ENCODE results near the gene PPT2. TPM values are rescaled to one million over a fixed set of nuclear protein-coding genes. Genes with fewer than 3 reads are reported as not detected.

PPT2 gene
- total and polyA plus RNA-seq, 2 donors (not counting 3 experiments of a cell fraction or from before 2014, with no cell fraction given) = 27.2 to 47.3 TPM

- Histone ChIP-seq H3K4me2 (ENCODE audit: insufficient read depth, low read length) (no peak overlapping the region), H3K27me3 (ENCODE audit: control insufficient read depth in 2 of 2, insufficient read depth in 2 of 2, low read length in 2 of 2) (no peaks in the 10 kb centered on the region), H3K4me3 (replicated peaks in 1 of 3; ENCODE audit: insufficient read depth in 1 of 3, low read depth in 1 of 3, low read length in 3 of 3) (no peak overlapping the region), H3K9me1 (replicated peaks; ENCODE audit: control insufficient read depth, extremely low read depth, insufficient read depth, low read length) (no peaks in the 10 kb centered on the region), H3K79me2 (ENCODE audit: control insufficient read depth, insufficient read depth, low read length) (no peaks in the 10 kb centered on the region), H3K36me3 (ENCODE audit: control insufficient read depth in 2 of 2, extremely low read depth in 1 of 2, insufficient read depth in 2 of 2, low read length in 2 of 2) (peaks cover 7 to 13% of the 10 kb centered on the region in 2 experiments), H2AFZ (ENCODE audit: low read depth, low read length) (no peak overlapping the region), H3K27ac (ENCODE audit: insufficient read depth, low read depth, low read length) (no peak overlapping the region), H3K4me1 (ENCODE audit: control insufficient read depth, extremely low read depth, insufficient read depth, low read length) (peaks cover 5% of the 10 kb centered on the region), H4K20me1 (replicated peaks; ENCODE audit: control insufficient read depth, extremely low read depth, insufficient read depth, low read length) (no peaks in the 10 kb centered on the region), H3K9me3 (replicated peaks; ENCODE audit: control insufficient read depth, insufficient read depth, low read length) (no peaks in the 10 kb centered on the region), H3K9ac (replicated peaks; ENCODE audit: extremely low read depth, insufficient read depth, low read length) (no peak overlapping the region)
- TF ChIP-seq FOS (IDR thresholded peaks at IDR 0.05; ENCODE audit: borderline replicate concordance, insufficient read depth, low read length) (no peak), MYC (IDR thresholded peaks at IDR 0.05; ENCODE audit: low read depth, low read length) (no peak), POLR2A (IDR thresholded peaks at IDR 0.05; ENCODE audit: low read depth, low read length) (no peak), GATA2 (IDR thresholded peaks at IDR 0.05; ENCODE audit: insufficient read depth, insufficient read length, low read depth, low read length) (no peak), EZH2 (IDR thresholded peaks at IDR 0.05; ENCODE audit: borderline replicate concordance, low read depth, low read length, severe bottlenecking) (no peak)
- ChIA-PET POLR2A (no interaction called here), CTCF (interaction anchor here (1.1 kb wide), 1 partner anchor 83 kb away, joined by 3 read pairs; no protein-coding TSS in a partner anchor)
- BruUV-seq (replicated peaks) = no TSS peak
- intact Hi-C loops (cut with micrococcal nuclease) = no loop called here
- dilution Hi-C loops (cut with MboI; ENCODE audit: extremely low pct_ligation_motif_present, low sequenced_read_pairs) = no loop called here
- FAIRE-seq (no peak), DNase-seq (ENCODE audit: low read depth, low spot score) (no peak)
Measured at GRCh38 chr6:32202186-32202585, 48.2 kb downstream of the PPT2 start.

GRCh38 chr6:32203426-32204267, 49.7 kb downstream of the PPT2 start:
- no peaks in the 10 kb centered on the region for H4K20me1 ChIP-seq (replicated peaks; ENCODE audit: control insufficient read depth, extremely low read depth, insufficient read depth, low read length)
- H3K9me3 ChIP-seq (replicated peaks; ENCODE audit: control insufficient read depth, insufficient read depth, low read length) = no peaks in the 10 kb centered on the region
- H3K27me3 ChIP-seq (ENCODE audit: control insufficient read depth in 2 of 2, insufficient read depth in 2 of 2, low read length in 2 of 2) = no peaks in the 10 kb centered on the region
- H3K4me2 ChIP-seq (ENCODE audit: insufficient read depth, low read length) = no peak overlapping the region
- no peak overlapping the region for H3K4me3 ChIP-seq (replicated peaks in 1 of 3; ENCODE audit: insufficient read depth in 1 of 3, low read depth in 1 of 3, low read length in 3 of 3)
- intact Hi-C loops (cut with micrococcal nuclease) = no loop called here
- TF ChIP-seq EZH2 (IDR thresholded peaks at IDR 0.05; ENCODE audit: borderline replicate concordance, low read depth, low read length, severe bottlenecking) = no peak
- TF ChIP-seq GATA2 (IDR thresholded peaks at IDR 0.05; ENCODE audit: insufficient read depth, insufficient read length, low read depth, low read length) = no peak
- no peak for TF ChIP-seq JUN (IDR thresholded peaks at IDR 0.05; ENCODE audit: borderline replicate concordance, insufficient read depth, insufficient read length, low read depth)
- no peak for TF ChIP-seq POLR2A (IDR thresholded peaks at IDR 0.05; ENCODE audit: low read depth, low read length)
- TF ChIP-seq POLR2AphosphoS5 (IDR thresholded peaks at IDR 0.05; ENCODE audit: insufficient read depth, low read depth, low read length) = no peak
- no peaks in the 10 kb centered on the region for H3K79me2 ChIP-seq (ENCODE audit: control insufficient read depth, insufficient read depth, low read length)
- H3K36me3 ChIP-seq (ENCODE audit: control insufficient read depth in 2 of 2, extremely low read depth in 1 of 2, insufficient read depth in 2 of 2, low read length in 2 of 2) = peaks cover 7 to 12% of the 10 kb centered on the region in 2 experiments
- BruUV-seq (replicated peaks) = no TSS peak
- H3K27ac ChIP-seq (ENCODE audit: insufficient read depth, low read depth, low read length) = no peak overlapping the region
- ChIA-PET CTCF (interaction anchor here (1.1 kb wide), 1 partner anchor 85 kb away, joined by 3 read pairs; no protein-coding TSS in a partner anchor), POLR2A (no interaction called here)
- DNase-seq (ENCODE audit: low read depth, low spot score) (no peak), FAIRE-seq (no peak)
- dilution Hi-C loops (cut with MboI; ENCODE audit: extremely low pct_ligation_motif_present, low sequenced_read_pairs) = no loop called here
- no peaks in the 10 kb centered on the region for H3K9me1 ChIP-seq (replicated peaks; ENCODE audit: control insufficient read depth, extremely low read depth, insufficient read depth, low read length)
- H2AFZ ChIP-seq (ENCODE audit: low read depth, low read length) = no peak overlapping the region
- H3K4me1 ChIP-seq (ENCODE audit: control insufficient read depth, extremely low read depth, insufficient read depth, low read length) = no peaks in the 10 kb centered on the region
- H3K9ac ChIP-seq (replicated peaks; ENCODE audit: extremely low read depth, insufficient read depth, low read length) = no peak overlapping the region

Measured in endothelial cell of umbilical vein (primary cell).